HUES48 (cell line): ENCODE measurements around the gene ZSWIM6.

Experiments used
- H3K27ac ChIP-seq: one replicate; pipeline ENCODE4 v1.7.0; 2013; ENCODE audit warnings: low read depth, low read length, inconsistent platforms
- H3K27me3 ChIP-seq: 2 replicates; pipeline ENCODE4 v1.6.1; 2013; ENCODE audit warnings: mild to moderate bottlenecking, low read length; ENCODE audit not compliant: control insufficient read depth, insufficient read depth
- H3K36me3 ChIP-seq: 2 replicates; pipeline ENCODE4 v1.6.1; 2013; ENCODE audit warnings: low read length; ENCODE audit not compliant: control insufficient read depth, insufficient read depth
- H3K4me1 ChIP-seq: 2 replicates; pipeline ENCODE4 v1.6.1; 2013; ENCODE audit warnings: mild to moderate bottlenecking, low read length; ENCODE audit not compliant: control insufficient read depth, insufficient read depth
- H3K4me3 ChIP-seq: 2 replicates; pipeline ENCODE4 v1.5.1; 2013; ENCODE audit warnings: mild to moderate bottlenecking, low read depth, low read length
- H3K9ac ChIP-seq: 2 replicates; pipeline ENCODE4 v1.6.1; 2013; ENCODE audit warnings: mild to moderate bottlenecking, low read depth, low read length, moderate library complexity
- H3K9me3 ChIP-seq: 2 replicates; pipeline ENCODE4 v1.6.1; 2013; ENCODE audit warnings: low read length; ENCODE audit not compliant: control insufficient read depth, insufficient read depth

ZSWIM6 gene

DNA sequence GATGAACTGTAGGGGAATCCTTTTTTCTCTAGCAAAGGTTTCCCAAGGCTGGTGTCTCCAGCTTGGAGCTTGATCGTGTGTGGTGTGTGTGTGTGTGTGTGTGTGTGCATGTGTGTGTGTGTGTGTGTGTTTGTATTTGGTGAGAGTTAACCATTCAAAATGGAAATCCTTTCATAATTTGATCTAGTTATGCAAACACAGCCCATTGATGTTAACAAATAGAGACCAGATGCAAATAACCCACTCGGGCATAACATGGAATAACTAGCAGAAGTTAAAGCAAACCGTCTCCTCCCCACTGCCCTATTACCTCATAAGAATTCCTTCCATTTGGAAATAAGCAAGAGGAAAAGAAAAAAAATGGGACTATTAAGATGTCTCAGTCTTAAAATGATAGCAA lies 24.9 kb upstream of the ZSWIM6 start:
- Histone ChIP-seq H3K27me3 (peaks cover 57% of the 10 kb centered on the region), H3K9ac (no peak overlapping the region), H3K36me3 (no peaks in the 10 kb centered on the region), H3K4me1 (no peaks in the 10 kb centered on the region), H3K4me3 (no peak overlapping the region), H3K27ac (no peak overlapping the region), H3K9me3 (no peaks in the 10 kb centered on the region)

GRCh38 chr5:61307611-61308010 lies 24.4 kb upstream of the ZSWIM6 start:
- no peaks in the 10 kb centered on the region for H3K4me1 ChIP-seq
- H3K27me3 ChIP-seq, result peaks cover 61% of the 10 kb centered on the region
- no peak overlapping the region for H3K27ac ChIP-seq
- no peaks in the 10 kb centered on the region for H3K36me3 ChIP-seq
- no peak overlapping the region for H3K4me3 ChIP-seq
- no peak overlapping the region for H3K9ac ChIP-seq
- no peaks in the 10 kb centered on the region for H3K9me3 ChIP-seq

- H3K27ac ChIP-seq, result no peak overlapping the region
- no peaks in the 10 kb centered on the region for H3K4me1 ChIP-seq
- peaks cover 70% of the 10 kb centered on the region for H3K27me3 ChIP-seq
- no peaks in the 10 kb centered on the region for H3K9me3 ChIP-seq
- no peak overlapping the region for H3K4me3 ChIP-seq
- H3K36me3 ChIP-seq, result no peaks in the 10 kb centered on the region
- H3K9ac ChIP-seq, result no peak overlapping the region
These were observed 23.3 kb upstream of the ZSWIM6 start for GRCh38 chr5:61308712-61309111.

DNA sequence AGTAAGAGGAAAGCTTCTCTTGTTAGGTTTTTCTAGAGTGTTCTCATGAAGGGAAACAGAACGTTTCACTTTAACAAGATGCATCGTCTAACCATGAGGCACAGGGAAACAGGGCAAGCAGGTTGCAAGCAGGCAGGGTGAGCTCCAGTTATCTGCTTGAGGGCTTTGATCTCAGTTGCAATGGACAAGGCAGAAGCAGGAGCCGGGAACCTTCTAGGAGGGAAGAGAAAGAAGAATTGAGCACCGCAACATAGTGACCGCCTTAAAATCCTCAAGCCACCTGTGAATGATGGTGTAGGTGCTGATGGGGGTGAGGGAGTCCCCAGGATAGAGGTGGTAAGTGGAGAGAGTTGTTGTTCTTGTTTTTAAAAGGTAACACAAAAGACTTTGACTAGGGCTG lies 22.9 kb upstream of the ZSWIM6 start:
- H3K9ac ChIP-seq, result no peak overlapping the region

DNA sequence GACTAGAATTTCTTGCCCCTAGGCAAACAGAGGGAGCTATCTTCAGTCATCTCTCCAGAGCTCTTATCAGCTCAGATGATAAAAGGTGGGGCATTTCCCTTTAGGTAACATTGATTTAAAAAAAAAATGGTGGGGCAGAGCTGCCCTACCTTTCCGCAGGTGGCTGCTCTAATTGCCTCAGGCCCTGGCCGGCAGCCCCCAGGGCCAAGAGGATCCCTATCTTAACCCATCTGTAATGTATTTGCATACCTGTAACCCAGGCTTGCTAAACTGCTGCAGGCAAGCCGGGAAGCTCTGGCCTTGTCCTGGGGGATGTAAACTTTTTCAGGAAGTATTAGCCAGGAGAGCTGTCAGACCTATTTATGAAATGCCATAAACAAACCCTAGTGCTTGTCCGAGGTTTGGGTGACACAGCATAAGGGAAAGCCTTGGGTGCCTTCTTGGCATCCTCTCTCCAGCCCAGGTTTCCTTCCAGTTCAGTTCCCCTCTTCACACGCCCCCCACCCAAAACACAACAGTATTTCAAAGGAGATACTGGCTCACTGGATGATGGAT lies 20.9 kb upstream of the ZSWIM6 start:
- no peaks in the 10 kb centered on the region for H3K36me3 ChIP-seq
- no peak overlapping the region for H3K4me3 ChIP-seq
- H3K27me3 ChIP-seq, result peaks cover 89% of the 10 kb centered on the region
- H3K9me3 ChIP-seq, result no peaks in the 10 kb centered on the region
- no peak overlapping the region for H3K9ac ChIP-seq
- no peaks in the 10 kb centered on the region for H3K4me1 ChIP-seq
- H3K27ac ChIP-seq, result no peak overlapping the region

More for the DNA sequence above, 22.9 kb upstream of the ZSWIM6 start:
- H3K36me3 ChIP-seq, result no peaks in the 10 kb centered on the region
- H3K4me3 ChIP-seq, result no peak overlapping the region
- no peaks in the 10 kb centered on the region for H3K4me1 ChIP-seq
- H3K27me3 ChIP-seq, result peaks cover 74% of the 10 kb centered on the region
- no peak overlapping the region for H3K27ac ChIP-seq
- no peaks in the 10 kb centered on the region for H3K9me3 ChIP-seq

DNA sequence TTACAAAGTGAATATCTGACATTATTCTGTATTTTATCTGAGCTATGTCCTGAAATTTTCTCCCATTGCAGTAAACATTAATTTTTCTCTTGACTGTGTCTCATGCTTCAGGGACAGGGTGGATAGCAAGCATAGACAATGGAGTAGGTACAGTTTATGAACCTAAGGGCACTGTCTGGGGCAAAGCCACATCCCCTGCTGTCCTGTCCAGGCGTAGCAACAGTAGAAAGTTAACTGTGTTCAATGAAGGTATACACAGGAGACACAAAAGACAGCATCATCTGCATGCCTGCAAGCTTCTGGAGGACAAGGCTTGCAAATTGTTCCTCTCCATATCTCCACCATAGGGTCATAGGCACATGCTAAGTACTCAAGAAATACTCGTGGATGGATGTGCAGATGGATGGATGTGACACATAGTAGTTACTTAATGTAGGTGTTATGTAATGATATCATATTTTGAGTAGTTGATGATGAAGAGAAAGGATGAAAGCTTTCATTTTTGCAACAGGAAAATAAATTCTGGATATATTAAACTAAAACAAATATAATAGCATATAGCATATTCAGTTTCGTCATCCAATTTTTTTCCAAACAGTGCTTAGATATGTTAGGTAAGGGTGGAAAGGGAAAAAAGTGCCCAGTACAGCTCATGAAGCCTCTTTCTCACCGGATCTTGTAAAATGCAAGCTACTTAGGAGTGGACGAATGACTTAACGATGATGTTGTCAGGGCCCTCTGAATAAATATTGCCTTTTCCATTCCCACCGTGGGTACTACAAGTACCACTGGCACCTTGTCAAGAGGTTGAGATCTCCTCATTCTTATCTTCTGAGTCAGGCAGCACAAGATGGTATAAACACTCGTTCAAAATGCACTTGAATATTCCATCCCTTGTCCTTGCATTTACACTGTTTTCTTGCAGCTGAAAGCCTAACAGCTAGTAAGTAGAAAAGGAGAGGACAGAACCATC lies 19.9 kb upstream of the ZSWIM6 start:
- Histone ChIP-seq H3K4me1 (no peaks in the 10 kb centered on the region), H3K4me3 (no peak overlapping the region), H3K9me3 (no peaks in the 10 kb centered on the region), H3K27me3 (peaks cover 88% of the 10 kb centered on the region), H3K9ac (no peak overlapping the region), H3K36me3 (no peaks in the 10 kb centered on the region), H3K27ac (no peak overlapping the region)

- Histone ChIP-seq H3K9ac (no peak overlapping the region), H3K4me3 (no peak overlapping the region), H3K36me3 (no peaks in the 10 kb centered on the region), H3K9me3 (no peaks in the 10 kb centered on the region), H3K27ac (no peak overlapping the region), H3K27me3 (peaks cover 75% of the 10 kb centered on the region), H3K4me1 (peaks cover under 1% of the 10 kb centered on the region)
These were observed 17.9 kb upstream of the ZSWIM6 start for GRCh38 chr5:61313960-61314681.

DNA sequence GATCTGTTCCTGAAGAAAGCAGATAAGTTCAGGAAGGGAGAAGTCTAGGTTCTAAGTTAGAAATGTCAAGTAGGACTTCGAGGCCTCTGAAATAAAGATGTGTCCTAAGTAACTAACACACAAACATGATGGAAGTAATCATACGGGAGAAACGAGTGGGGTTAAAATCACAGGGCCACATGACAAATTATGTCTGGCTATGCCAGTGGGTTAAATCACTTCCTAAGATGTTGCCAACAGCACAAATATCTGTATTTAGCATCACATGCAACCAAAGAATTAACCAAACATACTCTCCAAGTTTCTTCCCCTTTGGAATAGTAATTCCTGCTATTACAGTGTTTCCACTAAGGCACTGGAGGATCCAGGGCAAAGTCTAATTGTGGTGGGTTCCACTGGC lies 13.7 kb upstream of the ZSWIM6 start:
- Histone ChIP-seq H3K27me3 (peaks cover 42% of the 10 kb centered on the region), H3K36me3 (no peaks in the 10 kb centered on the region), H3K4me3 (no peak overlapping the region), H3K4me1 (peaks cover 7% of the 10 kb centered on the region), H3K9me3 (no peaks in the 10 kb centered on the region), H3K27ac (no peak overlapping the region), H3K9ac (no peak overlapping the region)

DNA sequence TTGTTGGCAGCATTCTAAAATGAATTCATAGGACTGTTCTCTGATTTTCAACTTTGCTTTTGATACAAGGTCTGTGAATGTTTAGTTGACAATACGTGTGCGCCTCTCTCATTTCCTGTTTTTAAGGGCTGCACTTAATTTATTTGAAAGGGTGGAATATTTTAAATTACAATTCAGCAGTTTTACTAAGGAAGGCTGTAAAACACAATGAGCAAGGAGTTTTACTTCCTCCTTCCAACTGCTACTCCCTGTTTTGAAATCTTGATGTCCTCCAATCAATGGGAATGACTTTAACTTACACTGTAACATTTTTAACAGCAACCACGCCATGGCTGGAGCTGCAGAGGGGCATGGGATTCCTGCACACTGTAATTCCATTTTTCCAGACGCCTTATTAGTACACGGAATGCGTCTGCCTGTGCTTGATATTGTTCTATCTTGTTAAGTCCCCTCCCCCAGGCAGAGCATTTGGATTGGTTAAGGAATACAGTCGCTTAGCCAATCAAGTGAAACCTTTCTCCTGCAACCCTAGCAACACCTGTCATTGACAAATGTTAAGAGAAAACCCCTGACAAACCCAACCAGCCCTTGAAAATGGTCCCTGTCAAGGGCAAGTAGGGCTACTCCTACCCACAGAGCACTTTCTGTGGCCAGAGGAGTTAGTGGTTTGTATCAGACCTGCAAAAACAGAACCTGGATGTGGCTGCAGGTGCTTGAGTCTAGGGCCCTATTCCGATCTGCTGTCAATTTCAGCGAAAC lies 12.5 kb upstream of the ZSWIM6 start:
- Histone ChIP-seq H3K27ac (no peak overlapping the region), H3K27me3 (peaks cover 32% of the 10 kb centered on the region), H3K9ac (0 out of 2 replicates have a peak overlapping the region, but pooled peaks have one; percentile 35), H3K36me3 (no peaks in the 10 kb centered on the region), H3K9me3 (no peaks in the 10 kb centered on the region), H3K4me3 (peak overlapping the region; percentile 57), H3K4me1 (peaks cover 7% of the 10 kb centered on the region)

DNA sequence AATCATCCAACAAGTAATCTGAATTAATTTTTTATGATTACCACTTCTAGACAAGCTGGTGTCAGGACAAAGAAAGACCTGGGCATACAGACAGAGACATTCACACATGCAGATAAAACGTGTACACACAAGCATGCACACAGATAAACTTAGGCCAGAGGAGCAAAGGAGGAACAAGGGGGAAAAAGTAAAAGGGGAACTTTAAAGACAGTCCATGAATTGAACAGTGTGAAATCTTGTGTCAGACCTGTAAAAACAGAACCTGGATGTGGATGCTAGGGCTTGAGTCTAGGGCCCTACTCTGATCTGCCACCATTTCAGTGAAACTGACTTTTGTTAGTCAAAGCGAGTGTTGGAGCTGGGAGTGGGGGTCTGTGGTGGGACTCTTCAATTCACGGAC lies 11.2 kb upstream of the ZSWIM6 start:
- no peak overlapping the region for H3K27ac ChIP-seq
- no peaks in the 10 kb centered on the region for H3K9me3 ChIP-seq
- H3K9ac ChIP-seq, result no peak overlapping the region
- H3K27me3 ChIP-seq, result peaks cover 30% of the 10 kb centered on the region
- H3K4me1 ChIP-seq, result peaks cover 7% of the 10 kb centered on the region
- H3K4me3 ChIP-seq, result no peak overlapping the region
- H3K36me3 ChIP-seq, result no peaks in the 10 kb centered on the region
